ENCODE data around the gene IL1A.

The IL1A gene

DNA sequence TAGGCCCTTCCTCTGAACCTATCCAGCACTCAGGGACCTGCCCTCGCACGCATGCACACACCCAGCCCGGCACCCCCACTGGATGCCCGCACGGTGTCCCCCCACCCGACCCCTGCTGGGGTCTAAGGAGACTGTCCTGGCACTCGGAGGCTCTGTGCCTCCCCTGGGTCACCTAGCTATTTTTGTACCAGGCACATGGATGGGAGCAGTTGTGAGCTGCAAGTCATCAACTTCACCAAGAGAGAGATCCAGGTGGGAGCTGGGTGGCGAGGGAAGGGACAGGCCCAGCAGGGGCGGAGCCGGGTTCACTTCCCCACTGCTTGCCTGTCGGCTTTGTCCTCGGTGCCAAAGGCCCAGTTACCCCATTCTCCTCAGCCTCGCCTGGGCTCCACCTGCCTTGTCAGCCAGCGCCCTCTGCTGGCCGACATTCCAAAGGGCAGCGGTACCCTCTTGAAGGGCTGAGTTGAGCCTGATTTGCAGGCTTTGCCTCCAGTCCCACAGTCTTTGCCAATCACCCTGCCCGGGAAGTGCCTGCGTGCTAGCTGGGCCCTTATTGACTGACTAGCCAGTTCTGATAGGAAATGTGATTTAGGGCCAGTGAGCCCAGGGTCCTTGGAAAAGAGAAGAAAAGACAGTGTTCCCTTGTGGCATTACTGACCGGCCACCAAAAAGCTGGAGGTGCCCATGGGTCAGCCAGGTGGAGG lies 57.7 kb downstream of the IL1A start:
- DNase-seq (ENCODE audit: low spot score), result peak; percentile 90

DNA sequence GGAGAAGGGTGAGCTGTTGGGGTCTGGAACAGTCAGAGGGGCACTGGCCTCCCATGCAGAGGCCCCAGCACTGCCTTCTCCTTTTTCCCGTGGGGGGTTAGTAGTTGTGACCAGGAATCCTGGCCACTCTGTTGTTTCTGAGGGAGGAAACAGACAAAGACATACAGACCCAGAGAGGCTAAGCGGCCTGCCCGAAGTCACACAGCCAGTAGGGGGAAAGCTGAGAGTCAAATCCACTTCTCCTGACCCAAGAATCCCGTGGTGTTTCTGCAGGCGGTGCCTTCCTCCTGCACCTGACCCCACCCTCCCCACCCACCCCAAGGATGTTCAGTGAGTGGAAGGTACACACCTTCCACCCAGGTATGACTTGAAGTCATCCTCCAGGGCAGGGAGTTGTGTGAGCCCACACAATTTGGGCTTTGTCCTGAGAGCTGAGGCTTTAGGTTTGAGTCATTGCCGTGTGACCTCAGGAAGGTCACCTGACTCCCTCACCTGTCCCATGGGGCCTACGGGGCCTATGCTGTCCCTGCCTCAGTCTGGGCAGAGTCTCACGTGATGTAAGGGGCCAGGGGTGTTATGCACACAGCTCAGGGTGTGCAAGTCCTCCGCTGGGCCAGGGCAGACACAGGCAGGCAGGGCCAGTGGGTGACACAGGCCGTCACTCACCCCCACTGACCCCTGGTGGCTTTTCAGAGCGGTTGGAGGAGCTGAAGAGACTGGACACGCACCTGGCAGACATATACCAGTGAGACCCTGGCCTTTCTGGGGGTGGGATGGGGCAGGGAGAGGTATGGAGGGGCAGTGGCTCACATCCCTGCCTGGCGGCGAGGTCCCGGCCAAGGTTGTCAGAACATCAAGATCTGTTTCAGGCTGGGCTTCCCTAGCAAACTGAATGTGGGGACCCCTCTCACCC lies 58.5 kb downstream of the IL1A start:
- DNase-seq (ENCODE audit: low spot score), result no peak

DNA sequence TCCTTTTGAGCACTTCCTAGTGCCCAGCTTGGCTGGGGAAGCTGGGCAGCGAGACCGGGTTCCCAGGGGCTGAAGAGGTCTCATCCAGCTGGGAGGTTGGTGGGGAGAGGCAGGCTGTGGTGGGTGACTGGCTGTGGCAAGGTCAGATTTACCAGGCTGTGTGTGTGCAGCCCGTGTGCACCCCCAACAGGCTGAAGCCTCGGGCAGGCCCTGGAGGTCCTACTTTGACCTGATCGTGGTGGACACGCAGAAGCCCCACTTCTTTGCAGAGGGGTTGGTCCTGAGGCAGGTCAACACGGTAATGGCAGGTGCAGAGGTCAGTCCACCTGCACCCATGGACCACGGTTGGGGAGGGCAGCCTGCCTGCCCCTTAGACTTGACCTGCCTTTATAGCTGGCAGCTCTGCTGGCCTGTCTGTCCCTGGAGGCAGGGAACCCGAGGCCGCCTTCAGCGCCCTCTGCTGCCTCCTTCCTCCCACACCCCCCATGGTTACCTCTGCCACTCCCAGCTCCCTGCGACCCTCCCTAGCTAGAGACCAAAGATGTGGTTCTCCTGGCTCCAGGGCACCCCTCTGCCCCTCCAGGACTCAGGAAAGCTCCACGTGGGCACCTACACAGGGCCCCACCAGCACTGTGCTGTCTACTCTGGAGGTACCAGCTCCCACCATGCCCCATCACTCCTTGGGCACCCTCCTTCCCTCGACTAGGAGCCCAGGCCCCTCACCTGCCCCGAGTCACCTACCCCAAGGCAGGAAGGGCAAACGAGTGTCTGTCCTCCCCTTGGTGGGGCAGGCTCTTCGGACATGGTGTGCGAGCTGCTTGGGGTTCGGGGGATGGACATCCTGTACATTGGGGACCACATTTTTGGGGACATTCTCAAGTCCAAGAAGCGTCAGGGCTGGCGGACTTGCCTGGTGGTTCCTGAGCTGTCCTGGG lies 59.4 kb downstream of the IL1A start:
- no peak for DNase-seq (ENCODE audit: low spot score)

DNA sequence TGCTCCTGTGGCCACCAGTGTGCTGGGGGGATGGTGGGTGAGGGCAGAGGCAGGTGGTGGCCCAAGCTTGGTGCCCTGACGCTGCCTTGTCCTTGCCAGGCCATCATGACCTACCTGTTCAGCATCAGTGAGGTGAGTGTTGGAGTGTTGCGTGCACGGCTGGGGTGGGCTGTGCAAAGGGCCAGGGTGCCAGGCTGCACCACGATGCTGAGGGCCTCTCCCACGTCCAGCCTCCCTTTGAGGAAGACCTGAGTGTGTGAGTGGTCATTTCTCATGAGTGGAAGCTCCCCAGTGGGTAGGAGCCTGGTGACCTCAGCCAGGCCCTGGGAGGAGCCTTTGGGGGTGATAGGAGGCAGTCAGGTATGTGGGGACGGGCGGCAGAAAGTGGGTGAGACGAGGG lies 60.3 kb downstream of the IL1A start:
- DNase-seq (ENCODE audit: low spot score), result no peak

Data from CD4-positive, alpha-beta T cell treated with Interleukin-2 at 100 ng/mL for 4 hours (primary cell).